ENCODE data around the gene CREB5.

CREB5 gene

GRCh38 chr7:28631995-28632394, 219.7 kb downstream of the CREB5 start:
- TF ChIP-seq CTCF (IDR thresholded peaks at IDR 0.05; ENCODE audit: low read depth, low read length), result no peak
- DNase-seq (ENCODE audit: extremely low read depth, low read depth), result no peak

- no peak for TF ChIP-seq CTCF (IDR thresholded peaks at IDR 0.05; ENCODE audit: low read depth, low read length)
- no peak for DNase-seq (ENCODE audit: extremely low read depth, low read depth)
Observed at GRCh38 chr7:28638914-28639313, 226.6 kb downstream of the CREB5 start.

- no peak for DNase-seq (ENCODE audit: extremely low read depth, low read depth)
Observed at GRCh38 chr7:28640001-28640400, 227.7 kb downstream of the CREB5 start.

GRCh38 chr7:28641752-28642545, 229.6 kb downstream of the CREB5 start:
- no peak for DNase-seq (ENCODE audit: extremely low read depth, low read depth)
- TF ChIP-seq CTCF (IDR thresholded peaks at IDR 0.05; ENCODE audit: low read depth, low read length), result no peak

More at GRCh38 chr7:28640001-28640400, 227.7 kb downstream of the CREB5 start:
- TF ChIP-seq CTCF (IDR thresholded peaks at IDR 0.05; ENCODE audit: low read depth, low read length), result no peak

GRCh38 chr7:28643188-28643569, 230.9 kb downstream of the CREB5 start:
- TF ChIP-seq CTCF (IDR thresholded peaks at IDR 0.05; ENCODE audit: low read depth, low read length), result no peak
- no peak for DNase-seq (ENCODE audit: extremely low read depth, low read depth)

GRCh38 chr7:28643584-28644340, 231.4 kb downstream of the CREB5 start:
- TF ChIP-seq CTCF (IDR thresholded peaks at IDR 0.05; ENCODE audit: low read depth, low read length), result no peak
- DNase-seq (ENCODE audit: extremely low read depth, low read depth), result no peak

GRCh38 chr7:28645866-28646265, 233.5 kb downstream of the CREB5 start:
- no peak for TF ChIP-seq CTCF (IDR thresholded peaks at IDR 0.05; ENCODE audit: low read depth, low read length)
- DNase-seq (ENCODE audit: extremely low read depth, low read depth), result no peak

Measured in AG09319 (cell line).